HG03108 (cell line): ENCODE results near the gene OTOP3.
"Not testable (repeated sequence)": the region's sequence is repeated elsewhere in the genome, so short reads cannot be mapped to it uniquely, and the experiment has no call there.

Source experiments
- ATAC-seq: cut with Tn5 transposase; IDR thresholded peaks from one replicate; pipeline ENCODE4 v1.9.1; 2021; ENCODE audit warnings: moderate library complexity; ENCODE audit not compliant: unreplicated experiment

Gene OTOP3

DNA sequence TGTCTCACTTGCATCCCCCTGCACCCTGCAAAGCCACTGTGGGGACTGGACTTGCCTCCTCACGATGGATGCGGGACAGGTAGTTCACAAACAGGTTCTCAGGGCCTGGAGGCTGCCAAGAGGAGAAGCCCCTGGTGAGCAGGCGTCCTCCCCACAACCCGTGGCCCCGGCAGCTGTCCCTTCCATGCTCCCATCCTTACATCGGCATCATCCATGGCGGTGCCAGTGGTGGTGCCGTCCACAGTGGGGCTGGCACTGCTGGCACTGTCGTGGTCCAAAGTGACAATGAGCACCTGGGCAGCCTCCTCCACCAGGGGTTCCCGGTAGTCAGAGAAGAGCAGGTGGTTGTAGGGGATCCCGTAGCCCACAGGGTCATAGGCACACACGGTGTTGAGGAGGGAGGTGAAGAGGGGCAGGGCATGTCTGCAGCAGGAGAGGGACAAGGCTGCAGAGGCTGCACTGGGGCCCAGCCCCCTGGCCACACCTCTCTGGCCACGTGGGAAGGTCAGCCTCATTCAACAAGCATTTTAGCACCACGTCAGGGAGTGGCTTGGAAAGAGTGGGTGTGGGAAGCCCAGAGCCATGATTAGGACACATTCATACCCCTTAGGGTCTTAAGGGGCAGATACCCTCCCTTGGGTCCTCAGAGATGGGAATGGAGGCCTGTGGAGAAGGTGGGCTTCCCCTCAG, 24.3 kb downstream of the OTOP3 start:
- ATAC-seq: no peak

- no peak for ATAC-seq
Measured at GRCh38 chr17:74960570-74961342, 25.1 kb downstream of the OTOP3 start.

DNA sequence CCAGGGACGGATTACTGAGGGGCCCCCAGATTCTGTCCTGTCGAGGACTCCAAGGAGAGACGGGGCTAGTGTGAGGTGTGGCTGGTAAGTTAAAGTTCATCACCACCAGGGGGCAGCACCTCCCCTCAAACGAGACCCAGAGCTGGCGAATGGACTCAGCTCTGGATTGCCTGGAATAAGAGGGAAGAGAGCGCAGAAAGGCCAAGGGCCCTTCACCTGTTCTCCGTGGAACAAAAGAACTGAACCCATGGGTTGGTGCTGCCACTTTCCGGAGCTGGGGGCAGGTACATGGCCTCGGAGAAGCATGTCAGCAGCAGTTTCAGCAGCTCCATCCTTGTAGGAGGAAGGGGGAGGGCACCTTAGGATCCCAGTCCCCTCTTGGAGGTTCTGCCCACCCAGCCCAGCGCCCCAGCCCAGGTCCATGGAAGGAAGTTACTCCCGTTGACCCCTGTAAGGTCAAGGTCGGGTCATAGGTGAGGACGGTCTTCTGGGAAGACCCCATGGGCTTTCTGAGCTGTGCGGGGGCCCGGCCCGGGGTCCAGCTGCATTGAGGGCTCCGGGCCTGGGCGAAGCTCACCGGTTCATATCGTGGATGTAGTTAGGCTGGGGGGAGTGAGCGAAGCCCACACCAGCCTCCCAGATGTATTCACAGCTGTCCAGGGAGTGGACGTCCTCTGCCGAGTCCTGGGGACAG, 26.1 kb downstream of the OTOP3 start:
- ATAC-seq: no peak

DNA sequence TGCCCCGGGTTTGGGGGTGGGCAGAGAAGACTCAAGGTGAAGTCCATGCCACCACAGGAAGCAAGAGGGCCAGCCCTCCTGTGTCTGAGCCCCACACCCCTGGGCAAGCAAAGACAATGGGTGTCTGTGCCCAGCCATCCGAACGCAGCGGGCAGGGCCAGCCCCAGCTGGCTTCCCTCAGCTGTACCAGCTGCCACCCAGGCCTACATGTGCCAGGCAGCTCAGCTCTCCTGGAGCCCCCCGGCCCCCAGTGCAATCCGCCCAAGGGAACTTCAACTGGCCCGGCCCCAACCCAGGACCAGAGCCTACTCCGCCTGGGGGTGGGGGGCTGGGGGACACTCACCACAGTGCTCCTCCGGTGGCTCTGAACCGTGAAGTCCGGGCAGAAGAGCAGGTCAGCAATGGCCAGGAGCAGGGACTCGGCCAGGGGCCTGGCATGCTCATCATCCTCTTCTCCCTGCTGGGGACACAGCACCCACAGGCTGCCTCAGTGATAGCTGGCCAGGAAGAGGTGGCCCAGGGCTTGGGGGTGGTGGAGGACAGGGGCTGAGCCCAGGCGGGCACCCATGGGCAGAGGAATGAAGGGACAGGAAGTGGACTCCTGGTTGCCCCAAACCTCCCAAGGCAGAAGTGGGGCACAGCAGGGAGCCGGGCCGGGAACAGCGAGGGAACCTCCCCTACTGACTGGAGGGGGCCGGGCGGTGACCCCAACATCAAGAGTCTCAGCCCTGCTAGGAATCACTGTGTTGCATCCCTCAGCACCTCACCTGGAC, 27.1 kb downstream of the OTOP3 start:
- ATAC-seq: no peak

DNA sequence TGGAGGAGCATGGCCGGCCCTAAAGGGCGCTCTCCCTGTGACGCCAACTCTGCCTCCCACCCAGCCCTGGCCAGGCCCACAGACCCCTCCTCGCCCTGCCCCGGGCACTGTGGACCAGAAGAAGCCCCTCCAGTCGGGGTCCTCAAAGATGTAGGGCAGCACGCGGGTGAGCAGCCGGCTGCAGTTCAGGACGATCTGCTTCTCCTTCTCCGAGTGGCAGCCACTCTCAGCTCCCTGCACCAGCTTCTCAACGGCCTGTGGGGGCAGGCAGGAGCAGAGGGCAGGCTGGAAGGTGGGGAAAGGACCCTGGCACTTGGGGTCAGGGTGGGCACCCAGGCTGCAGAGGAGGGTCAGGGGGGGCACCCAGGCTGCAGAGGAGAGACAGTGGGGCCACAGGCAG, 28.0 kb downstream of the OTOP3 start:
- ATAC-seq: no peak

DNA sequence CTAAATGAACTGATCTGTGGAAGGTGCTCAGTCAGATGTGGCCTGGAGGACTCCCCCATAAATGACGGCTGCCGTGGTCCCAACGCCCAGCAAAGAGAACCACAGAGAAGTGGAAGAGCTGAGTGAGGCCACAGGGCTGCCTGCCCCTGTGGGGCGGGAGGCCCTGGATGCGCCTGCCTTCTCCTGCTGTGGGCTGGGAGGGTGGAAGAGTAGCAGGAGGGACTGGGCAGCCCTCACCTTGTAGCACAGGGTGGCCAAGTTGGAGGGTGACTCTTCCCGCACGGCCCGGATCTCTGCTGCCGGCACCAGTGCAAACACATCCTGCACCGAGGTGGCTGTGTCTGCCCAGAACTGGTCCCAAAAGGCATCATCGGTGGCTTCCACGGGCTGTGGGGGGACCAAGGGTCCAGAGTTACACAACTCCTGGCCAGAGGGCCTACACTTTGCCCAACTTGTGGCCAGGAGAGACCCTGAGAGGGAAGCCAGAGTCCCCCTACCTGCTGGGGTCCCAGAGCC, 28.6 kb downstream of the OTOP3 start:
- ATAC-seq: no peak

DNA sequence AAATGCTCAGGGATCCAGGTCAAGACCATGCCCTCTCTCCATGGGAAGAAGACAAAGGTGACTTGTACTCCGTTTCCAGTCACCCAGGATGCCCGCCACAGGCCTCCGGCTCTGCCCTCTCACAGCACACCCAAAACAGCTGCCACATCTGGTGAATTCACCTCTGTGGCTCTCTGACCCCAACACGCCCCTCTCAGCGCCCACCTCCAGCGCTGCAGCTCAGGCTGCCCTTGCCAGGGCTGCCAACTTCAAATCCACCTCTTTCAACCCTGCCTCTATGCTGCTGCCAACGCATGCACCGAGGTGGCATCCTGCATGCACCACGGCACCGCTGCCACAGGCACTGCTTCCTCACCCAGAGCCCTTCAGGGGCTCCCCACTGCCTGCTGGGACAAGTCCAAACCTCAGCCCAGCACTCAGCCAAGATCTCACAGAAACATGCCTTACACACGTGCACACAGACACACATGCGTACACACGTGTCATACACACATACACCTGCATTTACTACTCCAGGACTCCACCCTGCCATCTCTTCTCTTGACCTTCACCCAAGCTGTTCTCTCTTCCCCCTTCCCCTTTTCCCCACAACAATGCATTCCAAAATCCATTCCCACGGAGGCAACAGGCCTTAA, 29.4 kb downstream of the OTOP3 start:
- ATAC-seq: no peak

DNA sequence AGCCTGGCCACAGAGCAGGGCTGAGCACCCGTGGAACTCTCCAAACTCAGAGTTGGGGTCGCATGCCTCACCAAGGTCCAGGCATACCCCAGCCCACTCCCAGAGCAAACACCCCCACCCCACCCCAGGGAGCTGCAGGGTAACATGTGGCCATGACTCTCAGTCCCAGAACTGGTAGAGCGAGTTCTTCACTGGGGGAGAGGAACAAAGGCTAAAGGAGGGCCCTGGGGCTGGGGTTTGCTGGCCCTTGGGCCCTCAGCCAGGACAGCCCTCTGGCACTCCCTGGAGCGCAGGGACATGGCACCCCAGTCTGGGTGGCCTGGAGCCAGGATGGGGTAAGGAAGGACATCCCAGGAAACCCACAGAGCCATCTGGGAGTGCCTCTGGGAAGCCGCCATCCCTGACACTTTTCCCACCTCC, 32.7 kb downstream of the OTOP3 start:
- no peak for ATAC-seq

- not testable (repeated sequence) for ATAC-seq
Measured at GRCh38 chr17:74969501-74969900, 33.8 kb downstream of the OTOP3 start.

DNA sequence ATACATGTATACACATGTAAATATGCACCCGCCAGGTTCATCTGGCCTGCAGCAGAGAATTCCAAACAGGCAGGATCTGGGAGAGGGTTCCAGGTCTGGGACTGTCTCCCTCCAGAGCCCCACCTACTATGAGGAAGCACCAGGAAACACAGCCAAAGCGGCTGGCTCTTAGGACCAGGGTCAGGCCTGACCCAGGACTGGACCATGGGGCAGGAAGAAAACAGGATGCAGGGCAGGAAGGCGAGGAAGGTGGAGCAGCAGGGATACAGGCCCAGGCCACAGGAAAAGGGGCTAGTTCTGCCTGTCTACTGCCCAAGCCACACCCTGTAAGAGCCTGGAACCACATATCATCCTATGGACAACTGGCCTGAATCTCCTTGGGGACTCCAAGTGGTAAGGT, 34.7 kb downstream of the OTOP3 start:
- no peak for ATAC-seq

DNA sequence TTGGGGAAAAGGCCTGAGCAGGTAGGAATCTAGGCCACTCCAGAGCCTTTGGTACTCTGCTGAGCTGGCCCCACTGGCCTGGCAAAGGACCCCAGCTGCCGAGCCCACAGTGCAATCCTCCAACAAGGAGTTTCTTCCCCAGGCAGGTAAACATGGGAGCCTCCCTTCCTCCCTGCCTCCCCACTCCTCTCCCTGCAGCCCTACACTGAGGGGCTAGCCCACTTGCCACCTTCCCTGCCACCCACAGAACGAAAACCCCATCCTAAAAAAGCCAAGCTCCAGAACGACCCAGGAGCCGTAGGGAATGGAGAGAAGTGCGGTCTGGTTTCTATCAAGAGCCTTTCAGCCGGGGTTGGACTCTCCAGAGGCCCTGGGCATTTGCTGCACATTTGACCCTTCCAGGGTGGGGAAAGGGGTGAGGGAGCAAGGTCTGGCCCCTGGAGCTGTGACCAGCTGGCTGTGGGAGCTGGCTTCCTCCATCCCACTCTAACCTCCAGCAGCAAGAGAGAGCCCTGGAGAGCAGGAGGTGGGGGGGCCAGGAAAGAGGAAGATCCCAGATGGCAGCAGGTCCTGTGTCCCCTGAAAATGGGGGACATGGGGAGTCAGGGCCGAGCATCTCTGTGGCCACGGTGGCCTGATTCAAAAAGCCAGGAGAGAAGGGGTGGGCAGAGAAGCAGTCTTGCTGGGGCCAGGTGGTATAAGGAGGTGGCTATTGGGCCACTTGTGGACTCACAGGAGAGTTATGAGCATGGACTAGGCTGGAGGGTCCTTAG, 35.6 kb downstream of the OTOP3 start:
- no peak for ATAC-seq

GRCh38 chr17:74971842-74972106, 36.1 kb downstream of the OTOP3 start:
- no peak for ATAC-seq

DNA sequence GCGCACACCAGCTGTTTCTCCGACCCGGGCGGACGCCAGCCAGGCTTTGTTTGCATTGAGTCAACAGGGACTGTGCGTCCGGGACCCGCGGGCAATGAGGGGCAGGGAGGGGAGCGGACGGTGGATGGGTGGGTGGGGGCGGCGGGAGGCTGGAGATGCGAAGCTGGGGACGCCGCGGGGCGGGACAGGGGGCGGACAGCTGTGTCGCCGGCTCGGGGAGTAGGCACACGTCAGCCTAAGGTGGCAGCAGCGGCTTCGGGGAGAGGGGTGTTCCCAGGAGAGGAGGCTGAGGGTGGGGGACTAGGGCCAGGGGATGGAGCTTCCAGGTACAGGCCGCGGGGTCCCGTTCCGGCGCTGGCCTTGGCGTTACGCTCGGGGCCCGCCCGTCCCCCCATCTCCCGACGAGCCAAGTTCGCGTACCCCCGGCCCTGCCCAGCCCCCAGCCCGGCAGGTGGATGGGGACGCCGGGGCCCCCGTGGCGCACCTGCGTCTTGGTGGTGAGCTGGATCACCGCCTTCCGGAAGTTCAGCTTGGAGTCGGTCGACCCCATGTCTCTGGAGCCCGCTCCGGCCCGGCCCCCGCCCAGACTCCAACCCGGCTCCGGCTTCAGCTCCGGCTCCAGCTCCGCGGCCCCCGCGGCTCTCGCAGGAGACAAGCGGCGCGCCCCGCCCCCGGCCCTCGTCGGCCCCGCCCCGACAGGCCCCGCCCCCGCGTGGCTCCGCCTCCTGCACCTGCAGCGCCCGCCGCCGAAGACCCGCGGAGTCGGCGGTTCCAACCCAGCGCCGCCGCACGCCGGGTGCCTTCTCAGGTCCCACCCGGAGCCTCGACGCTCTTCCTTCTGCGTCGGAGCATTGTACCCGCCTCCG, 36.6 kb downstream of the OTOP3 start, which contains the start of gene HID1:
Gene HID1 (minus strand): TSS at position 653 of the 866 bp plus-strand sequence. CDS start 103 bp downstream, at position 550.
- no peak for ATAC-seq

DNA sequence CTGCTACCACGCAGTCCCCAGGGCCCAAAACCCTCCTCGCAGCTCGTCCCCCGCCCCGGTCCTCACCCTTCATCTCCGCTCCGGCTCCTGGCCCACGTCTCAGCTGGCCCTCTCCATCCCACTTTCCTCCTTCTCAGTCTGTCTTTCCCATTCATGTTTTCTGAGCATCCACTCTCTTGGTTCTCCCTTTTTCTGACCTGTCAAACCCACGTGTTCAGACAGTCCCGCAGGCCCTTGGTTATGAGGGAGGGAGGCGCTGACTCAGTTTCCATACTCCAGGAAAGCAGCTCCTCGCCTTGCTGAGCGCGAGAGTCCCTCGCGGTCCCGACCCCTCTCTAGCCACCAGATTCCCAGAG, 37.3 kb downstream of the OTOP3 start:
- ATAC-seq: no peak

- no peak for ATAC-seq
Measured at GRCh38 chr17:74975943-74976342, 40.2 kb downstream of the OTOP3 start.

DNA sequence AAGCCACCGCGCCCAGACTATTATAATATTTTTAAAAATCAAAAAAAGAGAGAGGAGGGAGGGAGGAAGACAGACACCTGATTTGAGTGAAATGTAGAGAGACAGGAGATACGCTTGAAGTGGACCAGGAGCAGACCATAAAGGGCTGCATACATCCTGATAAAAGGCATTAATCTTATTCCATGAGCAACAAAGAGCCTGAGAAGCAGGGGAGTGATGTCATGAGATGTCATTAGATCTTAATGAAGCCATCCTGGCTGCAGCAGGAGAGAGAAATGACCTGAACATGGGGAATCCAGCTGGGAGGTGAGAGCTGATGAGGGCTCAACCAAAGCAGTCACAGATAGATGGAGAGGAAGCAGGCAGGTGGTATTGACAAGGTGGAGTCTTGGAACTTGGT, 42.1 kb downstream of the OTOP3 start:
- ATAC-seq: no peak

DNA sequence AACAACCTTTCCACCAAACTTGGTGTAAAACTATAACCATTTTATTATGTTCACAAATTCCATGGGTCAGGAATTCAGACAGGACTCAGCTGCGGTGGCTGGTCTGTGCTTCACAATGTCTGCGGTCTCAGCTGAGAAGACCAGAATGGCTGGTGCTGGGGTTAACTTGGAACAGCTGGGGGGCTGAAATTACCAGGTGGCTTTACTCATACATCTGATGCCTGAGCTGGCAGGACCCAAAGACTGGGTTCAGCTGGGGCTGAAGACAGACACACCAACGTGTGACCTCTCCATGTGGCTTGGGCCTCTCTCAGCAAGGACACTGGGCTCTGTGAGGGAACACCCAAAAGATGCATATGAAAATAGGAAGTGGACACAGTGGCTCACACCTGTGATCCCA, 42.5 kb downstream of the OTOP3 start:
- ATAC-seq: no peak

GRCh38 chr17:74979408-74980146, 43.9 kb downstream of the OTOP3 start:
- ATAC-seq: no peak
